ENCODE results near the gene SLC29A3.

SLC29A3 gene

DNA sequence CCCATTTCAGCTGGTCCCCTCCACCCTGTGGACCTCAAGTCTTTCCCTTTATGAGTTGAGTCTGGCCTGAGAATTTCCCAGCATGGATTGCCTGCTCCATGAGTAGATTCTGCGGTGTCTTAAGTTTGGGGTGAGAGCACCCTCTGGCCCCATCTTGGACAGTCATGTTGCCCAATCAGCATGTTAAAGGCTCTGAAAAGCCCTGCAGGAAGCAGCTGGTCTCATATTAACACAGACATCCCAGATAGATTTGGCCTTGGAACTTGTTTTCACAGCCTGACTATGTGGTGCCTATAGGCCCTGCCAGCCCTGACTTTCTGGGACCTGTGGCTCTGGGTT lies 15.5 kb upstream of the SLC29A3 start:
- no peak overlapping the region for H3K4me2 ChIP-seq (ENCODE audit: low read depth, low read length, poor library complexity, severe bottlenecking)
- H3K36me3 ChIP-seq (ENCODE audit: low read length) = no peaks in the 10 kb centered on the region
- no peaks in the 10 kb centered on the region for H3F3A ChIP-seq (ENCODE audit: insufficient read depth)
- H4K20me1 ChIP-seq (ENCODE audit: low read depth, low read length) = no peaks in the 10 kb centered on the region
- H3K9me2 ChIP-seq (replicated peaks; ENCODE audit: insufficient read depth, low read length) = no peaks in the 10 kb centered on the region
- no peaks in the 10 kb centered on the region for H3K9me3 ChIP-seq (ENCODE audit: insufficient read depth, low read length)
- H3K27ac ChIP-seq (ENCODE audit: low read depth, low read length) = no peak overlapping the region
- H3K4me3 ChIP-seq (ENCODE audit: insufficient read depth, low read length, poor library complexity, severe bottlenecking) = no peak overlapping the region
- H2AFZ ChIP-seq (ENCODE audit: low read depth, low read length, severe bottlenecking) = no peak overlapping the region
- H3K27me3 ChIP-seq (ENCODE audit: low read length) = no peaks in the 10 kb centered on the region
- no peak overlapping the region for H3K9ac ChIP-seq (ENCODE audit: low read length)
- TF ChIP-seq, protein P1, sequence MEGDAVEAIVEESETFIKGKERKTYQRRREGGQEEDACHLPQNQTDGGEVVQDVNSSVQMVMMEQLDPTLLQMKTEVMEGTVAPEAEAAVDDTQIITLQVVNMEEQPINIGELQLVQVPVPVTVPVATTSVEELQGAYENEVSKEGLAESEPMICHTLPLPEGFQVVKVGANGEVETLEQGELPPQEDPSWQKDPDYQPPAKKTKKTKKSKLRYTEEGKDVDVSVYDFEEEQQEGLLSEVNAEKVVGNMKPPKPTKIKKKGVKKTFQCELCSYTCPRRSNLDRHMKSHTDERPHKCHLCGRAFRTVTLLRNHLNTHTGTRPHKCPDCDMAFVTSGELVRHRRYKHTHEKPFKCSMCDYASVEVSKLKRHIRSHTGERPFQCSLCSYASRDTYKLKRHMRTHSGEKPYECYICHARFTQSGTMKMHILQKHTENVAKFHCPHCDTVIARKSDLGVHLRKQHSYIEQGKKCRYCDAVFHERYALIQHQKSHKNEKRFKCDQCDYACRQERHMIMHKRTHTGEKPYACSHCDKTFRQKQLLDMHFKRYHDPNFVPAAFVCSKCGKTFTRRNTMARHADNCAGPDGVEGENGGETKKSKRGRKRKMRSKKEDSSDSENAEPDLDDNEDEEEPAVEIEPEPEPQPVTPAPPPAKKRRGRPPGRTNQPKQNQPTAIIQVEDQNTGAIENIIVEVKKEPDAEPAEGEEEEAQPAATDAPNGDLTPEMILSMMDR (IDR thresholded peaks at IDR 0.05; ENCODE audit: insufficient read depth, low read length, poor library complexity, severe bottlenecking) = no peak
- no peak for TF ChIP-seq EZH2phosphoT487 (conservative IDR thresholded peaks at IDR 0.05; ENCODE audit: low read length)
- H3K79me2 ChIP-seq (ENCODE audit: insufficient read depth, low read length) = no peaks in the 10 kb centered on the region

DNA sequence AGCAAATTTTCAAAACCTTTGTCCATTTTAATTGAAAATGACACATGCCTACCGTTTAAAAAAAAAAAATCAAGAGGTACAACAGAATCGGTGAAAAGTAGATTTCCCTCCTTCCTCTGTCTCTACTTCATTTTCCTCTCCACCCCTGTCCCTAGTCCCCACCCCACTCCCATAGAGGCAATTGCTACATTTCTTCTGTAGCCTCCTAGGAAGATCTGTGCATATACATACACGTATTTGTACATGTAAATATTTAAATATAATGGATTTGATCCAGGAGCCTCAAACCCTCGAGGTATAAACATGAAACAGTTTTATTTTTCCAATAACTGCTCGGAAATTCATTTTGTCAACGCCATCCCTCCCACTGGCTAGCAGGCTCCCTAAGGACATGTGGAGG lies 14.1 kb upstream of the SLC29A3 start:
- Histone ChIP-seq H3K27ac (ENCODE audit: low read depth, low read length) (no peak overlapping the region), H3K79me2 (ENCODE audit: insufficient read depth, low read length) (no peaks in the 10 kb centered on the region), H3K9me2 (replicated peaks; ENCODE audit: insufficient read depth, low read length) (no peaks in the 10 kb centered on the region), H3K4me2 (ENCODE audit: low read depth, low read length, poor library complexity, severe bottlenecking) (no peak overlapping the region), H3K9me3 (ENCODE audit: insufficient read depth, low read length) (no peaks in the 10 kb centered on the region), H4K20me1 (ENCODE audit: low read depth, low read length) (no peaks in the 10 kb centered on the region), H3K36me3 (ENCODE audit: low read length) (no peaks in the 10 kb centered on the region), H3K27me3 (ENCODE audit: low read length) (no peaks in the 10 kb centered on the region), H3K9ac (ENCODE audit: low read length) (no peak overlapping the region), H2AFZ (ENCODE audit: low read depth, low read length, severe bottlenecking) (no peak overlapping the region), H3K4me3 (ENCODE audit: insufficient read depth, low read length, poor library complexity, severe bottlenecking) (no peak overlapping the region), H3F3A (ENCODE audit: insufficient read depth) (no peaks in the 10 kb centered on the region)
- TF ChIP-seq, protein P1 (IDR thresholded peaks at IDR 0.05; ENCODE audit: insufficient read depth, low read length, poor library complexity, severe bottlenecking) = no peak
- TF ChIP-seq EZH2phosphoT487 (conservative IDR thresholded peaks at IDR 0.05; ENCODE audit: low read length) = no peak

DNA sequence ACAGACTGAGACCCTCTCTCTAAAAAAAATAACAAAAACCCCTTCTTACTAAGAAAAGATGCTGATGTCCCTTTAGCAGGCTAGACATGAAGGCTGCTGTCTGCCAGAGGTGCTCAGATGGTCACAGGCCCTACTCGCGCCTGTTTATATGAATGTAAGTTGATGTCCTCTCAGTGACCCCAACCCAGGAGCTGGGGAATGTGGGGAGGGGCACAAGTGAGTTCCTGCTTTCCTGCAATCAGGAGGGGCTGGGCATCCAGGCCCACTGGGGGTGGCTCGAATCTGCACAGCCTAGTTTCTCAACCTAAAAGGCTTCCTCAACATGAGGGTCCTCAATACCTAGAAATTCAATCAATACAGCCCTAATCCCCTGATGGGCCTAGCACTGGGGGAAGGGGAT lies 12.1 kb upstream of the SLC29A3 start:
- Histone ChIP-seq H3K9me2 (replicated peaks; ENCODE audit: insufficient read depth, low read length) (no peaks in the 10 kb centered on the region), H3K27me3 (ENCODE audit: low read length) (no peaks in the 10 kb centered on the region), H3K27ac (ENCODE audit: low read depth, low read length) (no peak overlapping the region), H3F3A (ENCODE audit: insufficient read depth) (no peaks in the 10 kb centered on the region), H4K20me1 (ENCODE audit: low read depth, low read length) (no peaks in the 10 kb centered on the region), H3K79me2 (ENCODE audit: insufficient read depth, low read length) (no peaks in the 10 kb centered on the region), H3K36me3 (ENCODE audit: low read length) (no peaks in the 10 kb centered on the region), H3K4me2 (ENCODE audit: low read depth, low read length, poor library complexity, severe bottlenecking) (no peak overlapping the region), H2AFZ (ENCODE audit: low read depth, low read length, severe bottlenecking) (no peak overlapping the region), H3K9ac (ENCODE audit: low read length) (no peak overlapping the region), H3K4me3 (ENCODE audit: insufficient read depth, low read length, poor library complexity, severe bottlenecking) (no peak overlapping the region), H3K9me3 (ENCODE audit: insufficient read depth, low read length) (no peaks in the 10 kb centered on the region)
- TF ChIP-seq, protein P1 (IDR thresholded peaks at IDR 0.05; ENCODE audit: insufficient read depth, low read length, poor library complexity, severe bottlenecking) = no peak
- TF ChIP-seq EZH2phosphoT487 (conservative IDR thresholded peaks at IDR 0.05; ENCODE audit: low read length) = no peak
